GM19324 (cell line): ENCODE results near the gene HNRNPAB.
A peak's percentile ranks its signal among the peaks of the same experiment; 100 is the strongest.
"Not testable (repeated sequence)": the region's sequence is repeated elsewhere in the genome, so short reads cannot be mapped to it uniquely, and the experiment has no call there.

ENCODE experiments used
- ATAC-seq: cut with Tn5 transposase; IDR thresholded peaks from one replicate; pipeline ENCODE4 v1.9.1; 2021; ENCODE audit warnings: mild to moderate bottlenecking, moderate library complexity; ENCODE audit not compliant: unreplicated experiment, low FRiP score

The HNRNPAB gene

GRCh38 chr5:178196281-178196812, 8.0 kb upstream of the HNRNPAB start:
- no peak for ATAC-seq

DNA sequence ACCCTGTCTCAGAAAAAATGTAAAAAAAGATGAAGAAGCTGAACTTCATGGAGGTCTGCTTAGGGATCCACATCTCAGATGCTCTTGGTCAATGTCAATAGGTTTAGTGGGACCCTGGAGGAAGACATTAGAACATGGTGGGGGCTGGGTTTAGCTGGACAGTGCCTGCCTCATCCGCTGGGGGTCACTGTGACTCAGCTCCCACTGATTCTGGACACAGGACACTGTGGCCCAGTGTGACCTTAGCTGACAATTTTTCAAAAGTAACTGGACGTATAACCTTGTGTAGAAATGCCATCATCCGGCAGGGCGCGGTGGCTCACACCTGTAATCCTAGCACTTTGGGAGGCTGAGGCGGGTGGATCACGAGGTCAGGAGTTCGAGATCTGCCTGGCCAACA, 7.3 kb upstream of the HNRNPAB start:
- ATAC-seq = no peak

GRCh38 chr5:178198151-178198550, 6.2 kb upstream of the HNRNPAB start:
- not testable (repeated sequence) for ATAC-seq

DNA sequence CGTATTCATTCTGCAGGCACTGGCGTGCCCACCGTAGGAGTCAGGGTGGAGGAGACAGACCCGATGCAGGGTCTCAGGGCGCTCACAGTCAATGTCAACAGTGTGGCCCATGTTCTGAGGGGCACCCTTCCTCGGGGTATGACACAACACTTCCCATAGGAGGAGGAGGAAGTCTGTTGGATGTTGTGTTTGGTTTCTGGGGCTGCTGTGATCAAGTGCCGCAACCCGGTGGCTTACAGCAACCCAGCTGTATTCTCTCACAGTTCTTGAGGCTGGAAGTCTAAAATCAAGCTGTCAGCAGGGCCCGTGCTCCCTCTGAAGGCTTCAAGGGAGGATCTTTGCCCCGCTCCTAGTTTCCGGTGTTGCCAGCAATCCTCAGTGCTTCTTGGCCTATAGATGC, 5.6 kb upstream of the HNRNPAB start:
- ATAC-seq = no peak

- ATAC-seq = no peak
These were observed 4.5 kb upstream of the HNRNPAB start for GRCh38 chr5:178199581-178200434.

DNA sequence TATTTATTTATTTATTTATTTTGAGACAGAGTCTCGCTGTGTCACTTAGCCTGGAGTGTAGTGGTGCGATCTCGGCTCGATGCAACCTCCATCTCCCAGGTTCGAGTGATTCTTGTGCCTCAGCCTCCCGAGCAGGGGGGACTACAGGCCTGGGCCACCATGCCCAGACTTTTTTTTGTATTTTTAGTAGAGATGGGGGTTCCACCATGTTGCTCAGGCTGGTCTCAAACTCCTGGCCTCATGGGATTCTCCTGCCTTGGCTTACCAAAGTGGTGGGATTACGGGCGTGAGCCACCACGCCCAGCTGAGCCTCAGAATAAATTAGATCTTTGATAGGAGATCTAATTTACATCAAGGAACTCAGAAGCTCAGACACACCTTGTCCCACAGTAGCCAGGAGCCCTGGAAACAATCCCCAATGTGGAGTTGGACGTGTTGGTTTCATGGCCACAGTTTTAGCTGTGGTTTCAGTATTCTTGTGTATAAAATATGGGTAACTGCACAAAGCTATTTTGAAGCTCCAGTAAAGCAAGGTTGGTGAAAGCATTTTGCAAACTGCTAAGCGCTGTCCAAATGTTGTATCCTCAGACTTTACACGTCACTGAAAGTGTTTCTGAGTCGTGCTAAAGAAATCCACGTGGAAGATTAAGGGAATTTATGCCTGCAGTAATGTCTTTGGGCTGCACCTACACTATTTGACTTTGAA, 3.0 kb upstream of the HNRNPAB start:
- no peak for ATAC-seq

DNA sequence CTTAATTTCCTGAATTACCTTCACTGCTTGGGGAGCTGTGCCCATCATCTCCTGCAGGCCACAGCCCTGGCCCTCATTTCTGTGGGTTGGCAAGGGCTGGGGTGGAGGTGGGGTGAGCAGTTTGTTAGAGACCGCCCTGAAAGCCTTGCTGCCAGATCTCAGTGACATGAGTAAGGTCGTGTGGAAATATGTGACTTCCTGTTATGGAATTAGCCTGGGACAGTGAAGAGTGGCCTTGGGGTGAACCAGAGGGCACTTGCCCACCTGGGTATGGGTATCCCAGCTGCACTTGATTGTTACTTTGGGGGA, 2.5 kb upstream of the HNRNPAB start:
- ATAC-seq = no peak

DNA sequence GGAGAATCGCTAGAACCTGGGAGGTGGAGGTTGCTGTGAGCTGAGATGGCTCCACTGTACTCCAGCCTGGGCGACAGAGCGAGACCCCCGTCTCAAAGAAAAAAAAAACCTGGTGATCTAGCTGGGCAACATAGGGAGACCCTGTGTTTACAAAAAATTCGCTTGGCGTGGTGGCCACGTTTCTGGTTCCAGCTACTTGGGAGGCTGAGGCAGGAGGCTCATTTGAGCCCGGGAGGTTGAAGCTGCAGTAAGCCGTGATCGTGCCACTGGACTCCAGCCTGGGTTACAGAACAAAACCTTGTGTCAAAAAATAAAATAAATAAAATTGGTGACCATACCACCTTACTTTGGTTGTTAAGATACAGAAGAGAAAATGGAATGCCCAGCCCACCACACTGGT, 1.8 kb upstream of the HNRNPAB start:
- no peak for ATAC-seq

DNA sequence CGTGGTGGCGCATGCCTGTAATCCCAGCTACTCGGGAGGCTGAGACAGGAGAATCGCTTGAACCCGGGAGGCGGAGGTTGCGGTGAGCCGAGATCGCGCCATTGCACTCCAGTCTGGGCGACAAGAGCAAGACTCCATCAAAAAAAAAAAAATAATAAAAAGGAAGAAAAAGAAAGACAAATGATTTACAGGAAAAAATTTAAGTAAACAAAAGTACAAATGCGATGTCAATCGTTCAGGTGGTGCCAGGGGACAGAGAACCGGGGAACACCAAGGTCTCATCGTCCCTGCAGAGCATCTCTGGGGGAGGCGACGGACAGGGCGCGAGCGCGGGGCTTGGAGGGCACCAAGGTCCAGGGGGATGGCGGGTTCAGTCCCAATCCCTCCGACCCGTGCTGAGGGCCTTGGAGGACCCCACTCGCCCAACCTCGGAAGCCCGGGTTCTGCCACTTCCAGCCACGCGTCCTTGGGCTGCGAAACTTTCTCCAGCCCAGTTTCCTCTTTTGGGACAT, 607 bp upstream of the HNRNPAB start:
- ATAC-seq = no peak

DNA sequence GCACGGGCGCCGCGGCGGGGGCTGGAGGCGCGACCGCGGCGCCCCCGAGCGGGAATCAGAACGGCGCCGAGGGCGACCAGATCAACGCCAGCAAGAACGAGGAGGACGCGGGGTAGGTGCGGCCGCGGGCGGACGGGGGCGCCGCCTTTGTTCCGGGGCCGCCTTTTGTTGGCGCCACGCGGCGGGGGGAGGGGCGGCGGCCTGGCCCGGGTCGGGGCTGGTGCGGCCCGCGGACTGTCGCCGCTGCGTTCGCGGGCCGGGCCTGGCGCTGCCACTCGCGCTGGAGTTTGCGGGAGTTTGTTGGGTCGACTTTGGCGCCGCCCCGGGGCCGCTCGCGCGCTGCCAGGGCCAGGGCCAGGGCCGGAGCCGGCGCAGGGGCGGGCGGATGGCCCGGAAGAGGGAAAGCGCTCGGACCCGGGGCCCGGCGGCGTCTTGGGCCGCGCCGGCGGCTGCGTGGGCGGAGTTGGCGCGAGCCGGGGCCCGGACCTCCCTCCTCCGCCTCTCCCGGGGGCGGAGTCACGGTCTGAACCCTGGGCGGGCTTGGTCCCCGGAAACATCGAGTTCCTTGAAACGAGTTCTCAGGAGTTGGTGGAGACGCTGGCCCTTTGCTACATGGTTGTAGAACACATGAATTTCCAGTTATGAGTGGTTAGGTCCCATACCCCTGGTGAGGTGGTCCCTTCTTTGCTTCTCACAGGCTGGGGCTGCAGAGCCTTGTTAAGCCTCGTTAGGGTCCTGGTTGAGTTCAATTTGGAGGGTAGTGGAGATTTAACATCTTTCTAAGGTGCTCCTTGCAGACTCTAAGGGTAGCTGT, 809 bp downstream of the HNRNPAB start:
- peak; percentile 68 for ATAC-seq

DNA sequence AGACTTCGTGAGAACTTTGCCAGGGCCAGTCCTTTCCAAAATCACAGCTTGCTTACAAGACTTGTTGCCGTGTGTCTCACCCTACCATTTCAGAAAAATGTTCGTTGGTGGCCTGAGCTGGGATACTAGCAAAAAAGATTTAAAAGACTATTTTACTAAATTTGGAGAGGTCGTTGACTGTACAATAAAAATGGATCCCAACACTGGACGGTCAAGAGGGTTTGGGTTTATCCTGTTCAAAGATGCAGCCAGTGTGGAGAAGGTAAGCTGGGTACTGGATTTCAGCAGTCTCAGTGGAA, 1.4 kb downstream of the HNRNPAB start:
- ATAC-seq = no peak

DNA sequence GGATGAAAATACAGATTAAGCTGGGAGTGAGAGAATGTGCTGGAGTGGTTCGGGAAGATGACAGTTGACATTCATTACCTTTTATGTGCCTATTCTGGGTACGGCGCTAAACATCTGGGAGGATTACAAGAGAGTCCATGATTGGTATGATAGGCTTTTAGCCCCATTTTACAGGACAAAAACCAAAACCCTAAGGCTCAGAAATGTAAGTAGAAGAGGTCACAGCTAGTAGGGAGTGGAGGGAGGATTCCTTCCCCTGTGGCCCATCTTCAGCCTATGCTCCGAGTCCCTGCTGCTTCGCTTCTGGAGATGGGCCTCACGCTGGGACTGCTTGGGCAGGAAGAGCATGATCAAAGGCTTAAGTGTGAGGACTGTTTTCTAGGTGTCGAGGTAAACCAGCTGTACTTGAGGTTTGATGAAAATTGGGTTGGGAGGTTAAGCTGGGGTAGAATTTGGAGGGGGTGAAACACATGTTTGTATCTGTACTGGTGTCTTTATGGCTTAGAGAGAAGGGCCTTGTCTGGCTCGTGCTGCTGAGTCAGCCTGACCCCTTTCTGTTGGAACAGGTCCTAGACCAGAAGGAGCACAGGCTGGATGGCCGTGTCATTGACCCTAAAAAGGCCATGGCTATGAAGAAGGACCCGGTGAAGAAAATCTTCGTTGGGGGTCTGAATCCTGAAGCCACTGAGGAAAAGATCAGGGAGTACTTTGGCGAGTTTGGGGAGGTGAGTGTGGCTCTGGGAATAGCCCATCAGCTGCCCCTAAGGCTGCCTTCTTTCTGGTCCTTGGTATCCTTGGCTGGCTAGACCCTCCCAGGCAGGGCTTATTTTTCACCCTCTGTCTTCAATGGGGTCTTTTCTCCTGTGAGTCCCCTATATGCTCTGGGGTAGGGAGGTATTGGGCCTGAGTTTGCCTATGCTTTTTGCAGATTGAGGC, 2.1 kb downstream of the HNRNPAB start:
- ATAC-seq = no peak

- no peak for ATAC-seq
These were observed 3.0 kb downstream of the HNRNPAB start for GRCh38 chr5:178207183-178207916.

GRCh38 chr5:178207917-178208280, 3.6 kb downstream of the HNRNPAB start:
- no peak for ATAC-seq

GRCh38 chr5:178208540-178209227, 4.4 kb downstream of the HNRNPAB start:
- no peak for ATAC-seq

- no peak for ATAC-seq
These were observed 5.2 kb downstream of the HNRNPAB start for GRCh38 chr5:178209334-178210072.

GRCh38 chr5:178210073-178210535, 5.8 kb downstream of the HNRNPAB start:
- no peak for ATAC-seq

GRCh38 chr5:178210686-178211085, 6.4 kb downstream of the HNRNPAB start:
- ATAC-seq = no peak
